ENCODE results near the gene IL22RA2.
"Not testable (repeated sequence)": the region's sequence is repeated elsewhere in the genome, so short reads cannot be mapped to it uniquely, and the experiment has no call there.

IL22RA2 gene

DNA sequence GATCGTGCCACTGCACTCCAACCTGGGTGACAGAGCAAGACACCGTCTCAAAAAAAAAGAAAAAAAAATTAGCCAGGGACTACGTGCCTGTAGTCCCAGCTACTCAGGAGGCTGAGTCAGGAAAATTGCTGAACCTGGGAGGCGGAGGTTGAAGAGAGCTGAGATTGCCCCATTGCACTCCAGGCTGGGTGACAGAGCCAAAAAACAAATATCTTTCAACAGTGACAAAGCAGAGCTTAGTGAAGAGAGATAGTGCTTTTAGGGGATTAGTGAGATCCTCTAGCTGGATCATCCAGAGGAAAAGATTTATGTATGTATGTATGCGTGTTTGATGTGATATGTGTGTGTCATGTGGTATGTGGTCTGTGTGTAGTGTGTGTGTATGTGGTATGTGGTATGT, 56.6 kb downstream of the IL22RA2 start:
- Histone ChIP-seq H3K27me3 (replicated peaks) (no peaks in the 10 kb centered on the region), H3K4me3 (ENCODE audit: low read depth, low read length) (no peak overlapping the region), H3K36me3 (replicated peaks) (no peaks in the 10 kb centered on the region), H3K27ac (no peak overlapping the region)
- TF ChIP-seq CTCF (IDR thresholded peaks at IDR 0.05; ENCODE audit: low read depth, low read length, missing control alignments): no peak
- in situ Hi-C loops (cut with HindIII; ENCODE audit: low pct_ligation_motif_present, low sequenced_read_pairs): no loop called here
- DNase-seq: no peak

GRCh38 chr6:137115658-137116057, 57.8 kb downstream of the IL22RA2 start:
- no peak for DNase-seq
- in situ Hi-C loops (cut with HindIII; ENCODE audit: low pct_ligation_motif_present, low sequenced_read_pairs): no loop called here
- H3K36me3 ChIP-seq (replicated peaks): no peaks in the 10 kb centered on the region
- no peak for TF ChIP-seq CTCF (IDR thresholded peaks at IDR 0.05; ENCODE audit: low read depth, low read length, missing control alignments)
- H3K27ac ChIP-seq: no peak overlapping the region
- no peak overlapping the region for H3K4me3 ChIP-seq (ENCODE audit: low read depth, low read length)
- no peaks in the 10 kb centered on the region for H3K27me3 ChIP-seq (replicated peaks)

DNA sequence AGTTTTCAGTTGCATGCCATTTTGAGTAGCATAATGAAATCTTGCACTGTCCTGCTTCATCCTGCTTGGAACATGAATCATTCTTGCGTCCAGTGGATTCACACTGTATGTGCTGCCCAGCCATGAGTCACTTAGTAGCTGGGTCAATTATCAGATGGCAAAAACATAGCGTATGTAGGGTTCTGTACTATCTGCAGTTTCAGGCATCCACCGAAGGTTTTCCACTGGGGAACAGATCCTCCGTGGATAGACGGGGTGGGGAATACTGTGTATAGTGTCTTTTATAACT, 61.4 kb downstream of the IL22RA2 start:
- in situ Hi-C loops (cut with HindIII; ENCODE audit: low pct_ligation_motif_present, low sequenced_read_pairs): no loop called here

GRCh38 chr6:137111296-137112066, 62.0 kb downstream of the IL22RA2 start:
- Histone ChIP-seq H3K4me3 (ENCODE audit: low read depth, low read length) (no peak overlapping the region), H3K27me3 (replicated peaks) (no peaks in the 10 kb centered on the region), H3K27ac (no peak overlapping the region), H3K36me3 (replicated peaks) (no peaks in the 10 kb centered on the region)
- TF ChIP-seq CTCF (IDR thresholded peaks at IDR 0.05; ENCODE audit: low read depth, low read length, missing control alignments): no peak
- in situ Hi-C loops (cut with HindIII; ENCODE audit: low pct_ligation_motif_present, low sequenced_read_pairs): no loop called here
- DNase-seq: no peak

More for the DNA sequence above, 61.4 kb downstream of the IL22RA2 start:
- no peak for TF ChIP-seq CTCF (IDR thresholded peaks at IDR 0.05; ENCODE audit: low read depth, low read length, missing control alignments)
- Histone ChIP-seq H3K27ac (no peak overlapping the region), H3K27me3 (replicated peaks) (no peaks in the 10 kb centered on the region), H3K36me3 (replicated peaks) (no peaks in the 10 kb centered on the region), H3K4me3 (ENCODE audit: low read depth, low read length) (no peak overlapping the region)
- DNase-seq: peak; percentile 58

GRCh38 chr6:137107767-137108105, 65.7 kb downstream of the IL22RA2 start:
- H3K36me3 ChIP-seq (replicated peaks): no peaks in the 10 kb centered on the region
- TF ChIP-seq CTCF (IDR thresholded peaks at IDR 0.05; ENCODE audit: low read depth, low read length, missing control alignments): no peak
- no peaks in the 10 kb centered on the region for H3K27me3 ChIP-seq (replicated peaks)
- no peak for DNase-seq
- no peak overlapping the region for H3K27ac ChIP-seq
- in situ Hi-C loops (cut with HindIII; ENCODE audit: low pct_ligation_motif_present, low sequenced_read_pairs): no loop called here
- no peak overlapping the region for H3K4me3 ChIP-seq (ENCODE audit: low read depth, low read length)

DNA sequence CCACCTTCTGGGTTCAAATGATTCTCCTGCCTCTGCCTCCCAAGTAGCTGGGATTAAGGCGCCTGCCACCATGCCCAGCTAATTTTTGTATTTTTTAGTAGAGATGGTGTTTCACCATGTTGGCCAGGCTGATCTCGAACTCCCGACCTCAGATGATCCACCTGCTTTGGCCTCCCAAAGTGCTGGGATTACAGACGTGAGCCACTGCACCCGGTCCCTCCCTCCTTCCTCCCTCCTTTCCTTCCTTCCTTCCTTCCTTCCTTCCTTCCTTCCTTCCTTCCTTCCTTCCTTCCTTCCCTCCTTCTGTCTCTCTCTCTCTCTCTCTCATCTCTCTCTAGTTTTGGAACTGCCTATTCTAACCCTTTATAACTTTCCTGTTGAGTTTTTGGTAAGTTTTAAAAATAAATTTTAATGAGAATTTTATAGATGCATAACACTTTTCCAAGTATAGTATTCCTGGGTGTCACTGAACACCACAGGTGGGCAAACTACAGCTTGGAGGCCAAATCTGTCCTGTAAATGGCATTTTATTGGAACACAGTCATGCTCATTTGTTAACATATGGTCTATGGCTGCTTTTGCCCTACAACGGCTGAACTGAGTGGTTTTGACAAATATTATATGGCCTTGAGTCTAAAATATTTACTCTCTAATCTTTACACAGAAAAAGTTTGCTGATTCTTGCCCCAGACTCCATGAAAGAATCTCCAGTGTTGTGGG, 66.2 kb downstream of the IL22RA2 start:
- in situ Hi-C loops (cut with HindIII; ENCODE audit: low pct_ligation_motif_present, low sequenced_read_pairs); H3K27ac ChIP-seq; H3K27me3 ChIP-seq (replicated peaks); DNase-seq; H3K36me3 ChIP-seq (replicated peaks); H3K4me3 ChIP-seq (ENCODE audit: low read depth, low read length): not testable (repeated sequence)
